NOMO-1 (cell line): ENCODE data around the gene GPR132.
A peak's percentile ranks its signal among the peaks of the same experiment; 100 is the strongest.

Experiments
- DNase-seq, 2 experiments: peaks; one replicate each; lab custom pipeline; 2025; ENCODE audit not compliant: unreplicated experiment in 2 of 2; lab: John Stamatoyannopoulos, UW

The GPR132 gene

GRCh38 chr14:105076296-105076804, 11.1 kb upstream of the GPR132 start:
- no peak for DNase-seq

GRCh38 chr14:105075379-105076295, 10.4 kb upstream of the GPR132 start:
- peak; percentile 85 to 92 for DNase-seq

- DNase-seq, result no peak
Measured at GRCh38 chr14:105074601-105075053, 9.4 kb upstream of the GPR132 start.

- DNase-seq, result no peak
Measured at GRCh38 chr14:105073720-105074600, 8.7 kb upstream of the GPR132 start.

- no peak for DNase-seq
Measured at GRCh38 chr14:105072892-105073719, 7.9 kb upstream of the GPR132 start.

- DNase-seq, result no peak
Measured at GRCh38 chr14:105072381-105072861, 7.2 kb upstream of the GPR132 start.

- DNase-seq, result no peak
Measured at GRCh38 chr14:105071942-105072341, 6.7 kb upstream of the GPR132 start.

- DNase-seq, result no peak
Measured at GRCh38 chr14:105071326-105071725, 6.1 kb upstream of the GPR132 start.

GRCh38 chr14:105070760-105071137, 5.5 kb upstream of the GPR132 start:
- no peak for DNase-seq

- DNase-seq, result peak; percentile 81 to 82
Measured at GRCh38 chr14:105069871-105070759, 4.9 kb upstream of the GPR132 start.

- no peak for DNase-seq
Measured at GRCh38 chr14:105069522-105069870, 4.3 kb upstream of the GPR132 start.

GRCh38 chr14:105068818-105069217, 3.6 kb upstream of the GPR132 start:
- DNase-seq, result no peak

GRCh38 chr14:105067969-105068301, 2.7 kb upstream of the GPR132 start:
- no peak for DNase-seq

- peak; percentile 12 to 17 for DNase-seq
Measured at GRCh38 chr14:105067140-105067968, 2.1 kb upstream of the GPR132 start.

- DNase-seq, result no peak
Measured at GRCh38 chr14:105066240-105067071, 1.2 kb upstream of the GPR132 start.

- DNase-seq, result peak; percentile 84 to 85
Measured at GRCh38 chr14:105064721-105065143, 498 bp downstream of the GPR132 start.

GRCh38 chr14:105064001-105064400, 1.2 kb downstream of the GPR132 start:
- no peak for DNase-seq

- DNase-seq, result peak; percentile 69 to 70
Measured at GRCh38 chr14:105063506-105063905, 1.7 kb downstream of the GPR132 start.
